NB4 (cell line): ENCODE measurements around the gene ARHGEF37.
"Not testable (repeated sequence)": the region's sequence is repeated elsewhere in the genome, so short reads cannot be mapped to it uniquely, and the experiment has no call there.

Experiments used
- DNase-seq: peaks from one replicate; pipeline ENCODE4 v3.0.0; 2010; ENCODE audit warnings: low read depth
- H3K4me3 ChIP-seq: one replicate; pipeline ENCODE4 v1.5.1; 2011; ENCODE audit warnings: mild to moderate bottlenecking, low read depth, low read length, moderate library complexity
- MYC ChIP-seq: IDR thresholded peaks from 2 replicates; pipeline ENCODE4 v1.6.1; 2011; ENCODE audit warnings: low read depth, low read length
- POLR2A ChIP-seq: IDR thresholded peaks from 2 replicates; pipeline ENCODE4 v1.6.1; 2011; ENCODE audit warnings: mild to moderate bottlenecking; ENCODE audit not compliant: insufficient read length; ENCODE audit errors: extremely low read depth
- TF ChIP-seq, protein P1 (sequence below): IDR thresholded peaks from one replicate; pipeline ENCODE4 v1.5.1; 2012; ENCODE audit warnings: low read depth, low read length
- TF ChIP-seq, protein P2 (sequence below): IDR thresholded peaks from 2 replicates; pipeline ENCODE4 v1.6.1; 2011; ENCODE audit warnings: low read depth, low read length

The ARHGEF37 gene, protein sequence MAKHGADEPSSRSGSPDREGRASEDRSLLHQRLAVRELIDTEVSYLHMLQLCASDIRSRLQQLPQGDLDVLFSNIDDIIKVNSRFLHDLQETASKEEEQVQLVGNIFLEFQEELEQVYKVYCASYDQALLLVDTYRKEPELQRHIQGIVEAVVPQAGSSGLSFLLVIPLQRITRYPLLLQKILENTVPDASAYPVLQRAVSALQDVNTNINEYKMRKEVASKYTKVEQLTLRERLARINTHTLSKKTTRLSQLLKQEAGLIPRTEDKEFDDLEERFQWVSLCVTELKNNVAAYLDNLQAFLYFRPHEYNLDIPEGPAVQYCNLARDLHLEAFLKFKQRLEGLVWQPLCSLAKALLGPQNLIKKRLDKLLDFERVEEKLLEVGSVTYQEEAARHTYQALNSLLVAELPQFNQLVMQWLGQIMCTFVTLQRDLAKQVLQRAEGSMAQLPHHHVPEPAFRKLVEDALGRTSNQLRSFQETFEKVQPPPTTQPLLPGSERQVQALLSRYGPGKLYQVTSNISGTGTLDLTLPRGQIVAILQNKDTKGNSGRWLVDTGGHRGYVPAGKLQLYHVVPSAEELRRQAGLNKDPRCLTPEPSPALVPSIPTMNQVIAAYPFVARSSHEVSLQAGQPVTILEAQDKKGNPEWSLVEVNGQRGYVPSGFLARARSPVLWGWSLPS

DNA sequence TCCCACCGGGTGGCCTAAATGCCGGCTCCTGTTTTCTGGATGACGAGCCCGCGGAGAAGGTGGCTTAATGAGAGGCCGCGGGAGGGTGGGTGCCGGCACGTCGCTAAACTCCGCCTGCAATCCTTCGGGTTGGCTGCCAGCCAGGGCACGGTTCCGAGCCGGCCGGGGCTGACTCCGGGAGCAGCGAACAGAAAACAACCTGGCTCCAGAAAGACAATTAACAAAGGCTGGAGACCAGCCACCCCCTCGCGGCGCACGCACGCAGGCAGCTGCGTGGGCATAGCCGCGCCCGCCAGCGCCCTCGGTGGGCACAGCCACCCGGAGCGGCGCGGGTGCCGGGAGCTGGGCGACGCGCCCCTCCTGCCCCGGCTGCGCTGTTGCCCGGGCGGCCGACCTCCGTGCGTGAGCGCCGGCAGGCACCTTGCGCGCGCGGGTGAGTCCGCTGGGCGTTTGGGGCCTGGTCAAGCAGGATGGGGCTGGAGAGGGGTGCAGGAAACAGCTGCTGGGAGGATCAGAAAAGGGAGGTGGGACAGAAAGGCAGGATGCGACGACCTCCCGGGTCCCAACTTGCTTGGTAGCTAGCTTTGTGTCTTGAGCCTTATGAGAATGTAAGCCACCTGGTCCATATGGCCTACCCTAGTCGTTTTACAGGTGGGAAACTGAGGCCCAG, at the start of gene ARHGEF37:
Gene ARHGEF37, plus strand, starts transcription at position 307 of the 670 bp plus-strand sequence. CDS start 16,272 bp downstream, outside the sequence.
- H3K4me3 ChIP-seq, result no peak within 1 kb of the TSS
- DNase-seq, result no peak
- no peak for TF ChIP-seq MYC
- TF ChIP-seq, protein P1, sequence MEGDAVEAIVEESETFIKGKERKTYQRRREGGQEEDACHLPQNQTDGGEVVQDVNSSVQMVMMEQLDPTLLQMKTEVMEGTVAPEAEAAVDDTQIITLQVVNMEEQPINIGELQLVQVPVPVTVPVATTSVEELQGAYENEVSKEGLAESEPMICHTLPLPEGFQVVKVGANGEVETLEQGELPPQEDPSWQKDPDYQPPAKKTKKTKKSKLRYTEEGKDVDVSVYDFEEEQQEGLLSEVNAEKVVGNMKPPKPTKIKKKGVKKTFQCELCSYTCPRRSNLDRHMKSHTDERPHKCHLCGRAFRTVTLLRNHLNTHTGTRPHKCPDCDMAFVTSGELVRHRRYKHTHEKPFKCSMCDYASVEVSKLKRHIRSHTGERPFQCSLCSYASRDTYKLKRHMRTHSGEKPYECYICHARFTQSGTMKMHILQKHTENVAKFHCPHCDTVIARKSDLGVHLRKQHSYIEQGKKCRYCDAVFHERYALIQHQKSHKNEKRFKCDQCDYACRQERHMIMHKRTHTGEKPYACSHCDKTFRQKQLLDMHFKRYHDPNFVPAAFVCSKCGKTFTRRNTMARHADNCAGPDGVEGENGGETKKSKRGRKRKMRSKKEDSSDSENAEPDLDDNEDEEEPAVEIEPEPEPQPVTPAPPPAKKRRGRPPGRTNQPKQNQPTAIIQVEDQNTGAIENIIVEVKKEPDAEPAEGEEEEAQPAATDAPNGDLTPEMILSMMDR, result no peak
- TF ChIP-seq, protein P2, sequence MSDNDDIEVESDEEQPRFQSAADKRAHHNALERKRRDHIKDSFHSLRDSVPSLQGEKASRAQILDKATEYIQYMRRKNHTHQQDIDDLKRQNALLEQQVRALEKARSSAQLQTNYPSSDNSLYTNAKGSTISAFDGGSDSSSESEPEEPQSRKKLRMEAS, result no peak
- no peak for TF ChIP-seq POLR2A

DNA sequence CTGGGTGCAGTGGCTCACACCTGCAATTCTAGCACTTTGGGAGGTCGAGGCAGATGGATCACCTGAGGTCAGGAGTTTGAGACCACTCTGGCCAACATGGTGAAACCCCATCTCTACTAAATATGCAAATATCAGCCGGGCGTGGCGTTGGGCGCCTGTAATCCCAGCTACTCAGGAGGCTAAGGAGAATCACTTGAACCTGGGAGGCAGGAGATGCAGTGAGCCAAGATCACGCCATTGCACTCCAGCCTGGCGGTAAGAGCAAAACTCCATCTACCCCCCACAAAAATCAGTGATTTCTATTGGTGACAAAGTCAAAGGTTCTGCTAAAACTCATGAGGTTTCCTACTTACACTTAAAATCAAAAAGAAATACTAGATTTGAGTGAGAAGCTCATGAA, 48.9 kb upstream of the ARHGEF37 start:
- no peak for DNase-seq
- H3K4me3 ChIP-seq, result no peak overlapping the region
- TF ChIP-seq MYC, result no peak
- TF ChIP-seq POLR2A, result no peak
- TF ChIP-seq, protein P2, result no peak
- TF ChIP-seq, protein P1, result no peak

DNA sequence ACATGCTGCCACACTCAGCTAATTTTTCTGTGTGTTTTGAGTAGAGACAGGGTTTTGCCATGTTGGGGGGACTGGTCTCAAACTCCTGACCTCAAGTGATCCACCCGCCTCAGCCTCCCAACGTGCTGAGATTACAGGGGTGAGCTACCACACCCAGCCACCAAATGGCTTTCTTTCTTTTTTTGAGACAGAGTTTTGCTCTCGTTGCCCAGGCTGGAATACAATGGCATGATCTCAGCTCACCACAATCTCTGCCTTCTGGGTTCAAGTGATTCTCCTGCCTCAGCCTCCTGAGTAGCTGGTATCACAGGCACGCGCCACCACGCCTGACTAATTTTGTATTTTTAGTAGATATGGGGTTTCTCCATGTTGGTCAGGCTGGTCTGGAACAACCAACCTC, 45.5 kb upstream of the ARHGEF37 start:
- not testable (repeated sequence) for H3K4me3 ChIP-seq, DNase-seq

DNA sequence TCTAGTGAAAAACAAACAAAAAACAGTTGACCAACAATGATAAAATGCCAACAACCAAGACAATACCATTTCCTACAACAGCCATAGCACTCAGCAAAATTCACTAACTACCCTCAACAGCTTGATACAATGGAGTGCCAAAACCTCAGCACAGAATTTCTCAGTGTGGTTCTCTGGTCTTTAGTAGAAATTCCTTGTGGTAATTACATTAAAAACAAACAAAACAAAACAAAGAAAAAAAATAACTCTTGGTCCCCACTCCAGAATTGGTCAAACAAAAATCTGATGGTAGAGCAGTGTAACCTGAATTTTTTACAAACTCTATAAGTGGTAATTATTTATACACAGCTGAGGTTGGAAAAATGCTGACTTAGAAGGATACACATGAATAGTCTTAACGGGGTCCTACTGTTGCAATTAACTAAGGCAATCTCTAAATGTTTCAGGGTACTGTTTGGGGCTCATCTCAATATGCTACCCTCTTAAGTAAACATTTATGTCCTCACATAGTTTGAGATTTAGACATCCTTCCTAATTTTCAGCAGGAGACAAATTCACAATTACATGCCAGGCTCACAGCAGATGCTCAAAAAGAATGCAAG, 43.8 kb upstream of the ARHGEF37 start:
- TF ChIP-seq MYC, result no peak
- TF ChIP-seq, protein P2, result no peak
- DNase-seq, result no peak

DNA sequence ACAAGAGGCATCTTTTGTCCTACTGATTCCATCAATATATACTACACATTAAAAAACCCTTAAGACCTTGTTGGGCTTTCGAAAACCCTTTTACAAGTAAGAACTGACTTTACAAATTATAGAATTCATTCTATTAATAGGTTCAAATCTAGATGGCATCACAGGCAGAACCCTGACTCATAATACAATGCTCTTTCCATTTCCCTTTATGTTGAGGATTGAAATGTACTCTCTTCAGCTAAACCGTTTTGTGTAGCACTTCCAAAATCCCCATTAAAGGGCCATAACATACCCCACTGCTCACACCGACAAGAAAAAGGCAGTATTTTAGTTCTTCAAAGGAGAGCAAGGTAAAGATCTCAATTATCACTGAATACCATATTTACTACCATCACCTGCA, 41.2 kb upstream of the ARHGEF37 start:
- TF ChIP-seq, protein P1, result no peak
- TF ChIP-seq POLR2A (no peak), MYC (no peak)
- TF ChIP-seq, protein P2, result no peak
- DNase-seq, result no peak
- H3K4me3 ChIP-seq, result no peak overlapping the region

More for the DNA sequence above, 43.8 kb upstream of the ARHGEF37 start:
- H3K4me3 ChIP-seq, result no peak overlapping the region

DNA sequence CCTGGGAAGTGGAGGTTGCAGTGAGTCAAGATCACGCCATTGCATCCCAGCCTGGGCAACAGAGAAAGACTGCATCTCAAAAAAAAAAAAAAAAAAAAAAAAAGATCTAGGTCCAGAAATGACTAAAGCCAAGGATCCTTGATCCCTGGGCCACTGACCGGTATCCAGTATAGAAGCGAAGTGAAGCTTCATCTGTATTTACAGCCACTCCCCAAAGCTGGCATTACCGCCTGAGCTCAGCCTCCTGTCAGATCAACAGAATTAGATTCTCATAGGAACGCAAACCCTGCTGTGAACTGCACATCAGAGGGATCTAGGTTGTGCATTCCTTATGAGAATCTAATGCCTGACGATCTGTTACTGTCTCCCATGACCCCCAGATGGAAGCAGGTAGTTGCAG, 39.4 kb upstream of the ARHGEF37 start:
- no peak for DNase-seq
- no peak overlapping the region for H3K4me3 ChIP-seq
- TF ChIP-seq MYC (no peak), POLR2A (no peak)
- TF ChIP-seq, protein P2, result no peak
- TF ChIP-seq, protein P1, result no peak
